Mesendoderm (in vitro differentiated cells): ENCODE results near the gene HRCT1.
"Not testable (repeated sequence)": the region's sequence is repeated elsewhere in the genome, so short reads cannot be mapped to it uniquely, and the experiment has no call there.

Experiments used
- DNase-seq: peaks from one replicate; pipeline ENCODE4 v3.0.0; 2013
- H2AK5ac ChIP-seq: 2 replicates; pipeline ENCODE4 v1.6.1; 2013; ENCODE audit warnings: low read length, inconsistent platforms
- H2BK120ac ChIP-seq: 2 replicates; pipeline ENCODE4 v1.6.1; 2013; ENCODE audit warnings: low read depth, mild to moderate bottlenecking, low read length, moderate library complexity, mixed read lengths
- H2BK15ac ChIP-seq: replicated peaks from 2 replicates; pipeline ENCODE4 v1.6.1; 2013; ENCODE audit warnings: low read depth, mild to moderate bottlenecking, moderate library complexity
- H2BK5ac ChIP-seq: 2 replicates; pipeline ENCODE4 v1.6.1; 2013; ENCODE audit warnings: low read length, inconsistent platforms
- H3K18ac ChIP-seq: 2 replicates; pipeline ENCODE4 v1.6.1; 2013; ENCODE audit warnings: mild to moderate bottlenecking, low read length, mixed read lengths
- H3K23ac ChIP-seq: one replicate; pipeline ENCODE4 v1.6.1; 2013; ENCODE audit warnings: low read length
- H3K27ac ChIP-seq: 2 replicates; pipeline ENCODE4 v1.5.1; 2013; ENCODE audit warnings: low read depth, mild to moderate bottlenecking, inconsistent platforms, low read length, moderate library complexity
- H3K27me3 ChIP-seq: 2 replicates; pipeline ENCODE4 v1.6.1; 2013; ENCODE audit warnings: low read length, control low read depth, mild to moderate bottlenecking, inconsistent platforms; ENCODE audit not compliant: insufficient read depth, poor library complexity
- H3K36me3 ChIP-seq: 2 replicates; pipeline ENCODE4 v1.6.1; 2013; ENCODE audit warnings: low read length, inconsistent platforms; ENCODE audit not compliant: control insufficient read depth, insufficient read depth
- H3K4ac ChIP-seq: one replicate; pipeline ENCODE4 v1.6.1; 2013; ENCODE audit warnings: low read depth, mild to moderate bottlenecking, low read length, moderate library complexity
- H3K4me1 ChIP-seq: 2 replicates; pipeline ENCODE4 v1.6.1; 2013; ENCODE audit warnings: low read depth, low read length, inconsistent platforms; ENCODE audit not compliant: control insufficient read depth
- H3K4me2 ChIP-seq: 2 replicates; pipeline ENCODE4 v1.6.1; 2013; ENCODE audit warnings: low read length
- H3K4me3 ChIP-seq: 2 replicates; pipeline ENCODE4 v1.5.1; 2013; ENCODE audit warnings: mild to moderate bottlenecking, low read length
- H3K56ac ChIP-seq: one replicate; pipeline ENCODE4 v1.6.1; 2013; ENCODE audit warnings: low read length
- H3K79me1 ChIP-seq: 2 replicates; pipeline ENCODE4 v1.6.1; 2013; ENCODE audit warnings: low read length, inconsistent platforms
- H3K79me2 ChIP-seq: 2 replicates; pipeline ENCODE4 v1.6.1; 2013; ENCODE audit warnings: mild to moderate bottlenecking, low read length; ENCODE audit not compliant: control insufficient read depth, insufficient read depth
- H3K9ac ChIP-seq: 2 replicates; pipeline ENCODE4 v1.6.1; 2013; ENCODE audit warnings: low read length, inconsistent platforms
- H4K5ac ChIP-seq: one replicate; pipeline ENCODE4 v1.6.1; 2013; ENCODE audit warnings: low read length
- H4K8ac ChIP-seq: one replicate; pipeline ENCODE4 v1.6.1; 2013; ENCODE audit warnings: low read depth, mild to moderate bottlenecking, control low read depth, low read length, moderate library complexity
- WGBS: extraction: QIAGEN DNeasy Blood & Tissue Kit; methylation state at CpG from one replicate; pipeline ENCODE4 v1.1.7; 2013; ENCODE audit warnings: low lambda C conversion rate, missing lambda C conversion rate; ENCODE audit not compliant: insufficient coverage; ENCODE audit errors: extremely low coverage; 5-methylcytosine and 5-hydroxymethylcytosine counted together

The HRCT1 gene

DNA sequence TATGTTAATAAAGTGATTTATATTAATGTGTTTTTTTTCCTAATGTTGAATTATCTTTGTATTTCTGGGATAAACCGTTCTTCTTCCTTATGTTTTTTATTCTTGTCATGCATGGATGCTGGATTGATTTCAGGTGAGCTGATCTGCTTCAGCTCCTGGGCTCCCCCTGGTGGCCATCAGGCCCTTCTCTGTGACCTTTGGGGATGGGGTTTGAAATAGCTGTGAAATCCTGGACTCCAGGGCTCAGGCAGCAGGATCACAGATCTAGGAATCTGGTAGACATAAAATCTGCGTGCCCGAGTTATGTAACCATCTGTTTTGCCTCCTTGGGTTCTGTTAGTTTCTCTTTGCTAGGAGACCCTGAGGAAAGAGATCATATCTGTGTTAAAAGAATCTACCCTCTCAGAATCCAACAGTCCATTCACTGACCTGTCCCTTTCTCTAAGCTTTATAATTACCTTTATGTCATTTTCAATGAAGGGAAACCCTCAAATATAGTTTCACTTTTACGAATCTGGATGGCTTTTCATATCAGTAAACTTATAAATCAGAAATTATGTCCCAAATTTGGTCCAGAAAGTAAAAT is 23.6 kb upstream of the HRCT1 start:
- H2AK5ac ChIP-seq: no peak overlapping the region
- no peak overlapping the region for H3K18ac ChIP-seq
- no peaks in the 10 kb centered on the region for H3K36me3 ChIP-seq
- H3K4ac ChIP-seq: no peak overlapping the region
- H3K27ac ChIP-seq: no peak overlapping the region
- H4K8ac ChIP-seq: no peak overlapping the region
- H3K4me1 ChIP-seq: no peaks in the 10 kb centered on the region
- no peak overlapping the region for H3K4me3 ChIP-seq
- H3K56ac ChIP-seq: no peak overlapping the region
- no peak overlapping the region for H2BK5ac ChIP-seq
- H4K5ac ChIP-seq: no peak overlapping the region
- no peak overlapping the region for H2BK15ac ChIP-seq
- H3K4me2 ChIP-seq: no peak overlapping the region
- H2BK120ac ChIP-seq: no peak overlapping the region
- no peaks in the 10 kb centered on the region for H3K27me3 ChIP-seq
- peak; percentile 77 for DNase-seq
- H3K23ac ChIP-seq: no peak overlapping the region
- WGBS: no CpG with 5 or more reads among the region's 4 CpGs
- H3K79me1 ChIP-seq: no peaks in the 10 kb centered on the region
- H3K79me2 ChIP-seq: no peaks in the 10 kb centered on the region
- H3K9ac ChIP-seq: no peak overlapping the region

DNA sequence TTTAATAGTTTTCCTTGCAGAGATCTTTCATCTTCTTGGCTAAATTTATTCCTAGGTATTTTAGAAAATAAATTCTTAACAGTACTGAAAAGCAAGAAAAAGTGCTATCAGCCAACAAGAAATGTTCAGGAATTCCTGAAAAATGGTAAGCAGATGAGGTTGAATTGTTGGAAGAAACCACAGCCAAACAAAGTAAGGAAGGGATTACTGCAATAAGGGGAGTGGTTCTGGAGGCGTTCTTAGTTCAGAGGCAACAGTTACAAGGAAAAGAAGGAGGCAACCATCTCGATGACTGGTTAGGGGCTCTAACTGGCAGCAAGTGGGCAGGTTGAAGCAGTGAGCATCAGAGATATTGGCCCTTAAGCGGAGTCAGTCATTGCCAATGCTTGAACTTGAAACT is 23.0 kb upstream of the HRCT1 start:
- H3K4ac ChIP-seq: no peak overlapping the region

DNA sequence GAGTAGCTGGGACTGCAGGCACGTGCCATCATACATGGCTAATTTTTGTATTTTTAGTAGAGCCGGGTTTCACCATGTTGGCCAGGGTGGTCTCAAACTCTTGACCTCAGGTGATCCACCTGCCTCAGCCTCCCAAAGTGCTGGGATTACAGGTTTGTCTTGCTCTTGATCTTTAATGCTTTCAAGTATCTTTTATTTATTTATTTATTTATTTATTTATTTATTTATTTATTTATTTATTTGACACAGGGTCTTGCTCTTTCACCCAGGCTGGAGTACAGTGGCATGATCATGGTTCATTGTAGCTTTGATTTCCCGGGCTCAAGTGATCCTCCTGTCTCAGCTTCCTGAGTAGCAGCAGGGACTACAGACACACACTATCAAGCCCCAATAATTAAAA is 21.1 kb upstream of the HRCT1 start:
- not testable (repeated sequence) for H4K5ac ChIP-seq, H3K56ac ChIP-seq, H3K4ac ChIP-seq, DNase-seq, H3K27ac ChIP-seq, H4K8ac ChIP-seq, H2AK5ac ChIP-seq, H3K79me2 ChIP-seq, H3K79me1 ChIP-seq, H3K36me3 ChIP-seq, H2BK15ac ChIP-seq, H2BK5ac ChIP-seq, H3K4me2 ChIP-seq, H3K9ac ChIP-seq, H3K18ac ChIP-seq, H2BK120ac ChIP-seq, H3K4me3 ChIP-seq, H3K27me3 ChIP-seq, H3K23ac ChIP-seq, H3K4me1 ChIP-seq
- no CpG with 5 or more reads among the region's 3 CpGs for WGBS

More for the DNA sequence above, 23.0 kb upstream of the HRCT1 start:
- WGBS: no CpG with 5 or more reads among the region's 3 CpGs
- no peak overlapping the region for H2BK120ac ChIP-seq
- H3K36me3 ChIP-seq: no peaks in the 10 kb centered on the region
- H2BK5ac ChIP-seq: no peak overlapping the region
- peak overlapping the region; percentile 24 for H3K23ac ChIP-seq
- no peak overlapping the region for H3K9ac ChIP-seq
- H3K79me2 ChIP-seq: no peaks in the 10 kb centered on the region
- H3K79me1 ChIP-seq: no peaks in the 10 kb centered on the region
- H3K4me3 ChIP-seq: no peak overlapping the region
- H2BK15ac ChIP-seq: no peak overlapping the region
- H3K18ac ChIP-seq: no peak overlapping the region
- H4K5ac ChIP-seq: no peak overlapping the region
- H2AK5ac ChIP-seq: no peak overlapping the region
- H3K27ac ChIP-seq: no peak overlapping the region
- no peak overlapping the region for H3K56ac ChIP-seq
- DNase-seq: no peak
- H3K4me2 ChIP-seq: no peak overlapping the region
- H3K27me3 ChIP-seq: no peaks in the 10 kb centered on the region
- no peaks in the 10 kb centered on the region for H3K4me1 ChIP-seq
- no peak overlapping the region for H4K8ac ChIP-seq

DNA sequence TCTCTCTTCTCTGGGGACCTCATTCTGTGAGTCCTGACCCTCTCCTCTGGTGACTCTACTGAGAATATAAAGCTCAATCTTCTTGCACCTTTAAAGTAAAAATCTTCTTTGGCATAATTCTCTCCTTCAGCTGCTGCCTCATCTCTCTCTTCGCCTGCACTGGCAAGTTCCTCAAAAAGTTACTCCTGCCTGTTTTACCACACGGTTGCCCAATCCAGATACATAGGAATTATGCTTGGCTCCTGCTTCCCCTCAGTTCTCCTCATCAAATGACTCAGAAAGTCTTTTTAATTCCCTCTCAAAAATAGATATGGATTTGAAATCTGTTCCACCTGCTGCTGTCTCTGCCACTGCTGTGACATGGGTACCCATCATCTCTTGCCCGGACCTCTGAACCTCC is 14.4 kb upstream of the HRCT1 start:
- Histone ChIP-seq H2BK15ac (no peak overlapping the region), H3K23ac (no peak overlapping the region), H3K4me3 (no peak overlapping the region), H3K27me3 (no peaks in the 10 kb centered on the region), H2BK5ac (no peak overlapping the region), H3K9ac (no peak overlapping the region), H3K4me2 (no peak overlapping the region), H3K4ac (no peak overlapping the region), H3K36me3 (no peaks in the 10 kb centered on the region), H2AK5ac (no peak overlapping the region), H4K8ac (no peak overlapping the region), H4K5ac (no peak overlapping the region), H2BK120ac (no peak overlapping the region), H3K27ac (no peak overlapping the region), H3K56ac (no peak overlapping the region), H3K4me1 (no peaks in the 10 kb centered on the region), H3K79me2 (no peaks in the 10 kb centered on the region), H3K18ac (no peak overlapping the region), H3K79me1 (no peaks in the 10 kb centered on the region)
- no CpG with 5 or more reads among the region's 3 CpGs for WGBS
- no peak for DNase-seq

DNA sequence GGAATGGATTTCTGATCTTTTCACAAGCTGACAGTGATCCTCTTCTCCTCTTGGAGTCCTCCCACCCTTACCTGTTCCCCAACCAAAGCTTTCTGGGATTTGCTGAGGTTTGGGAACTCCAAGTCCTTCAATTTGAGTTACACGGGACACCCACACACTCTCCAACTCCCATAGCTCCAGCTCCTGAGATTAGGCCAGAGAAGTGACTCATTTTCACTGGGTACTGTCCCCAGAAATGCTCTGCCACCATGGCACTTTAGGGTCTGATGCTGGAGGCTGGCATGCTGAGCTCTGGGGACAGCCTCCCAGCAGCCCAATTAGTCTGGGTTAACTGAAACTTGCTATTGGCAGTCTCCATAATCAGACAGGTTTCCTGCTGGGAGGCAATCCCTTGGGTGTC is 14.0 kb upstream of the HRCT1 start:
- H3K79me1 ChIP-seq: no peaks in the 10 kb centered on the region
- no peak overlapping the region for H2AK5ac ChIP-seq
- no peak overlapping the region for H2BK5ac ChIP-seq
- H2BK15ac ChIP-seq: no peak overlapping the region
- H4K5ac ChIP-seq: no peak overlapping the region
- no peak overlapping the region for H3K4ac ChIP-seq
- no peak overlapping the region for H3K9ac ChIP-seq
- H3K27ac ChIP-seq: no peak overlapping the region
- H3K4me3 ChIP-seq: no peak overlapping the region
- H4K8ac ChIP-seq: no peak overlapping the region
- WGBS: no CpG with 5 or more reads among the region's 1 CpG
- no peak overlapping the region for H3K4me2 ChIP-seq
- H3K23ac ChIP-seq: no peak overlapping the region
- no peaks in the 10 kb centered on the region for H3K27me3 ChIP-seq
- H3K4me1 ChIP-seq: no peaks in the 10 kb centered on the region
- no peak overlapping the region for H3K56ac ChIP-seq
- no peak for DNase-seq
- no peak overlapping the region for H2BK120ac ChIP-seq
- no peaks in the 10 kb centered on the region for H3K36me3 ChIP-seq
- no peaks in the 10 kb centered on the region for H3K79me2 ChIP-seq
- H3K18ac ChIP-seq: no peak overlapping the region

DNA sequence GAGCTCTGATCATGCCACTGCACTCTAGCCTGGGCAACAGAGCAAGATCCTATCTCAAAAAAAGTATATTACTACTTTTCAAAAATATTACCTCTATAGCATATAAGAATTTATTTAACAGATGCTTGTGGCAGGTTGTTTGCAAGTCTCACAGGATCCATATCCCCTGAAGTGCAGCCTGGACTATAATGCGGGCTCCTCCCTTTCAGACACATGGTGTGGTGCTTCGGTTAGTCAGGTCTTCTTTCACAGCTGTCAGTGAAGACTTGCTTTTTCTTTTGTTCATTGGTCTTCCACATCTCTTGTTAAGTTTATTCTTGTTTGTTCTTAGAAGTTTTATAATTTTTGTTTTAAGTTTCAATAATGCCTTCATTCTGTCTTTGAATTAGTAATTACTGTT is 9.4 kb upstream of the HRCT1 start:
- H2BK5ac ChIP-seq: no peak overlapping the region
- H3K79me2 ChIP-seq: no peaks in the 10 kb centered on the region
- H3K23ac ChIP-seq: no peak overlapping the region
- no peaks in the 10 kb centered on the region for H3K4me1 ChIP-seq
- H3K56ac ChIP-seq: no peak overlapping the region
- H3K36me3 ChIP-seq: no peaks in the 10 kb centered on the region
- no peak overlapping the region for H4K8ac ChIP-seq
- WGBS: no CpG with 5 or more reads among the region's 2 CpGs
- H2BK120ac ChIP-seq: no peak overlapping the region
- H3K79me1 ChIP-seq: no peaks in the 10 kb centered on the region
- H2AK5ac ChIP-seq: no peak overlapping the region
- no peak overlapping the region for H2BK15ac ChIP-seq
- DNase-seq: no peak
- H3K4me3 ChIP-seq: no peak overlapping the region
- no peak overlapping the region for H3K4me2 ChIP-seq
- H3K27me3 ChIP-seq: no peaks in the 10 kb centered on the region
- H3K18ac ChIP-seq: no peak overlapping the region
- H3K9ac ChIP-seq: no peak overlapping the region
- H4K5ac ChIP-seq: no peak overlapping the region
- no peak overlapping the region for H3K4ac ChIP-seq
- H3K27ac ChIP-seq: no peak overlapping the region
